ENCODE measurements around the gene RNF115.
"Not testable (repeated sequence)": the region's sequence is repeated elsewhere in the genome, so short reads cannot be mapped to it uniquely, and the experiment has no call there.

The RNF115 gene

GRCh38 chr1:145764231-145764940, 59.5 kb downstream of the RNF115 start:
- not testable (repeated sequence) for H3K27ac ChIP-seq (ENCODE audit: low read depth, low read length); H3F3A ChIP-seq (ENCODE audit: insufficient read depth); H3K9me3 ChIP-seq (ENCODE audit: insufficient read depth, low read length); H3K9me2 ChIP-seq (replicated peaks; ENCODE audit: insufficient read depth, low read length); H3K4me3 ChIP-seq (ENCODE audit: insufficient read depth, low read length, poor library complexity, severe bottlenecking); H2AFZ ChIP-seq (ENCODE audit: low read depth, low read length, severe bottlenecking); H3K79me2 ChIP-seq (ENCODE audit: insufficient read depth, low read length); H4K20me1 ChIP-seq (ENCODE audit: low read depth, low read length); H3K9ac ChIP-seq (ENCODE audit: low read length); H3K4me2 ChIP-seq (ENCODE audit: low read depth, low read length, poor library complexity, severe bottlenecking); H3K27me3 ChIP-seq (ENCODE audit: low read length)
- peaks cover 11% of the 10 kb centered on the region for H3K36me3 ChIP-seq (ENCODE audit: low read length)

- H4K20me1 ChIP-seq (ENCODE audit: low read depth, low read length); H3K9me3 ChIP-seq (ENCODE audit: insufficient read depth, low read length); H3K79me2 ChIP-seq (ENCODE audit: insufficient read depth, low read length); H3F3A ChIP-seq (ENCODE audit: insufficient read depth); H3K27ac ChIP-seq (ENCODE audit: low read depth, low read length); H3K4me2 ChIP-seq (ENCODE audit: low read depth, low read length, poor library complexity, severe bottlenecking); H3K4me3 ChIP-seq (ENCODE audit: insufficient read depth, low read length, poor library complexity, severe bottlenecking); H3K9me2 ChIP-seq (replicated peaks; ENCODE audit: insufficient read depth, low read length); H3K27me3 ChIP-seq (ENCODE audit: low read length); H3K9ac ChIP-seq (ENCODE audit: low read length); H2AFZ ChIP-seq (ENCODE audit: low read depth, low read length, severe bottlenecking): not testable (repeated sequence)
- H3K36me3 ChIP-seq (ENCODE audit: low read length), result peaks cover 11% of the 10 kb centered on the region
These were observed 61.9 kb downstream of the RNF115 start for GRCh38 chr1:145762001-145762400.

DNA sequence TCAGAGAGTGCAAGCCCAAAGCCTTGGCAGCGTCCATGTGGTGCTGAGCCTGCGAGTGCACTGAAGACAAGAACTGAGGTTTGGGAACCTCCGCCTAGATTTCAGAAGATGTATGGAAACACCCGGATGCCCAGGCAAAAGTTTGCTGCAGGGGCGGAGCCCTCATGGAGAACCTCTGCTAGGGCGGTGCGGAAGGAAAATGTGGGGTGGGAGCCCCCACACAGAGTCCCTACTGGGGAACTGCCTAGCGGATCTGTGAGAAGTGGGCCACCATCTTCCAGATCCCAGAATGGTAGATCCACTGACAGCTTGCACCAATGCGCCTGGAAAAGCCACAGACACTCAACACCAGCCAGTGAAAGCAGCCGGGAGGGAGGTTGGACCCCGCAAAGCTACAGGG, 62.4 kb downstream of the RNF115 start:
- H3K9me3 ChIP-seq (ENCODE audit: insufficient read depth, low read length); H3K79me2 ChIP-seq (ENCODE audit: insufficient read depth, low read length): not testable (repeated sequence)

DNA sequence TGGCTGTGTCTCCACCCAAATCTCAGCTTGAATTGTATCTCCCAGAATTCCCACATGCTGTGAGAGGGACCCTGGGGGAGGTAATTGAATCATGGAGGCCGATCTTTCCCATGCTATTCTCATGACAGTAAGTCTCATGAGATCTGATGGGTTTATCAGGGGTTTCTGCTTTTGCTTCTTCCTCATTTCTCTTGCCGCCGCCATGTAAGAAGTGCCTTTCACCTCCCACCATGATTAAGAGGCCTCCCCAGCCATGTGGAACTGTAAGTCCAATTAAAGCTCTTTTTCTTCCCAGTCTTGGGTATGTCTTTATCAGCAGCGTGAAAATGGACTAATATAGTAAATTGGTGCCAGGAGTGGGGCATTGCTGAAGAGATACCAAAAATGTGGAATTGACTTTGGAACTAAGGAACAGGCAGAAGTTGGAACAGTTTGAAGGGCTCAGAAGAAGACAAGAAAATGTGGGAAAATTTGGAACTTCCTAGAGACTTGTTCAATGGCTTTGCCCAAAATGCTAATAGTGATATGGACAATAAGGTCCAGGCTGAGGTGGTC, 63.4 kb downstream of the RNF115 start:
- not testable (repeated sequence) for H2AFZ ChIP-seq (ENCODE audit: low read depth, low read length, severe bottlenecking); H3K4me2 ChIP-seq (ENCODE audit: low read depth, low read length, poor library complexity, severe bottlenecking); H4K20me1 ChIP-seq (ENCODE audit: low read depth, low read length); H3K9ac ChIP-seq (ENCODE audit: low read length); H3F3A ChIP-seq (ENCODE audit: insufficient read depth); H3K27me3 ChIP-seq (ENCODE audit: low read length); H3K79me2 ChIP-seq (ENCODE audit: insufficient read depth, low read length); H3K4me3 ChIP-seq (ENCODE audit: insufficient read depth, low read length, poor library complexity, severe bottlenecking); H3K9me2 ChIP-seq (replicated peaks; ENCODE audit: insufficient read depth, low read length); H3K9me3 ChIP-seq (ENCODE audit: insufficient read depth, low read length); H3K27ac ChIP-seq (ENCODE audit: low read depth, low read length)
- H3K36me3 ChIP-seq (ENCODE audit: low read length), result peaks cover 11% of the 10 kb centered on the region

More for the DNA sequence above, 62.4 kb downstream of the RNF115 start:
- not testable (repeated sequence) for H3K27me3 ChIP-seq (ENCODE audit: low read length); H3K9me2 ChIP-seq (replicated peaks; ENCODE audit: insufficient read depth, low read length); H3K4me3 ChIP-seq (ENCODE audit: insufficient read depth, low read length, poor library complexity, severe bottlenecking); H3K27ac ChIP-seq (ENCODE audit: low read depth, low read length); H3F3A ChIP-seq (ENCODE audit: insufficient read depth); H4K20me1 ChIP-seq (ENCODE audit: low read depth, low read length); H2AFZ ChIP-seq (ENCODE audit: low read depth, low read length, severe bottlenecking); H3K9ac ChIP-seq (ENCODE audit: low read length); H3K4me2 ChIP-seq (ENCODE audit: low read depth, low read length, poor library complexity, severe bottlenecking)
- peaks cover 11% of the 10 kb centered on the region for H3K36me3 ChIP-seq (ENCODE audit: low read length)

DNA sequence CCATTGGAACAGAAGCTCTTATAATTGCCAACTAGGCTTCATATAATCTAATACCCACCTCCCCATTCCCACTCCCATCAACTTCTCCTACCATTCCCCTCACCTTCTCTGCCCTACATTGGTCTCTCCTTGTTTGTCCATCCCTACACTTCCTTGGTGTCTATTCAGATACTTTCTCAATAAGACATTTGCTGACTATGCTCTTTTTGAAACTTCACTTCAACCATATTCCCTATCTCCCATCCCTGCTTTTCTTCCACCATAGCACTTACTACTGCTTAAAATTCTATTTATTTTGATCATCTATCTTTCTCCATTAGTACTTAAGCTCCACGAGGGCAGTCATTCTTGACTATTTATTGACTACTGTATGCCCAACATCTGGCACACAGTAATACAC, 64.2 kb downstream of the RNF115 start:
- Histone ChIP-seq H3K9me2 (replicated peaks; ENCODE audit: insufficient read depth, low read length) (no peaks in the 10 kb centered on the region), H3K4me3 (ENCODE audit: insufficient read depth, low read length, poor library complexity, severe bottlenecking) (no peak overlapping the region), H3K36me3 (ENCODE audit: low read length) (peaks cover 11% of the 10 kb centered on the region), H3K79me2 (ENCODE audit: insufficient read depth, low read length) (no peaks in the 10 kb centered on the region), H3F3A (ENCODE audit: insufficient read depth) (no peaks in the 10 kb centered on the region), H3K9me3 (ENCODE audit: insufficient read depth, low read length) (no peaks in the 10 kb centered on the region; the same call in 1 of the 2 replicates), H3K4me2 (ENCODE audit: low read depth, low read length, poor library complexity, severe bottlenecking) (no peak overlapping the region), H3K9ac (ENCODE audit: low read length) (no peak overlapping the region), H4K20me1 (ENCODE audit: low read depth, low read length) (no peaks in the 10 kb centered on the region), H2AFZ (ENCODE audit: low read depth, low read length, severe bottlenecking) (no peak overlapping the region), H3K27ac (ENCODE audit: low read depth, low read length) (no peak overlapping the region), H3K27me3 (ENCODE audit: low read length) (no peaks in the 10 kb centered on the region)
- no peak for TF ChIP-seq CTCF (IDR thresholded peaks at IDR 0.05; ENCODE audit: insufficient read depth, low read length, poor library complexity, severe bottlenecking)
- no peak for TF ChIP-seq EZH2phosphoT487 (conservative IDR thresholded peaks at IDR 0.05; ENCODE audit: low read length)

Measured in SU-DHL-6 (cell line).